IPS-11a (cell line): Measurements from ENCODE around the gene SS18.

Source experiments
- H3K4me3 ChIP-seq: one replicate; pipeline ENCODE4 v1.5.1; 2013; ENCODE audit warnings: low read depth, low read length, control low read depth

Gene SS18

GRCh38 chr18:26073758-26074157 is 16.7 kb downstream of the SS18 start:
- H3K4me3 ChIP-seq = no peak overlapping the region

- H3K4me3 ChIP-seq = no peak overlapping the region
Measured at GRCh38 chr18:26071725-26072124, 18.7 kb downstream of the SS18 start.

GRCh38 chr18:26071020-26071419 is 19.4 kb downstream of the SS18 start:
- no peak overlapping the region for H3K4me3 ChIP-seq

GRCh38 chr18:26059357-26059756 is 31.1 kb downstream of the SS18 start:
- H3K4me3 ChIP-seq = no peak overlapping the region

- no peak overlapping the region for H3K4me3 ChIP-seq
Measured at GRCh38 chr18:26057344-26057773, 33.1 kb downstream of the SS18 start.

- no peak overlapping the region for H3K4me3 ChIP-seq
Measured at GRCh38 chr18:26056291-26056690, 34.1 kb downstream of the SS18 start.

- no peak overlapping the region for H3K4me3 ChIP-seq
Measured at GRCh38 chr18:26052505-26052904, 37.9 kb downstream of the SS18 start.

GRCh38 chr18:26051843-26052242 is 38.6 kb downstream of the SS18 start:
- no peak overlapping the region for H3K4me3 ChIP-seq

- H3K4me3 ChIP-seq = no peak overlapping the region
Measured at GRCh38 chr18:26046419-26047077, 43.9 kb downstream of the SS18 start.

GRCh38 chr18:26044807-26045206 is 45.6 kb downstream of the SS18 start:
- H3K4me3 ChIP-seq = no peak overlapping the region

- no peak overlapping the region for H3K4me3 ChIP-seq
Measured at GRCh38 chr18:26040051-26040656, 50.3 kb downstream of the SS18 start.

- H3K4me3 ChIP-seq = no peak overlapping the region
Measured at GRCh38 chr18:26039203-26039602, 51.2 kb downstream of the SS18 start.

- no peak overlapping the region for H3K4me3 ChIP-seq
Measured at GRCh38 chr18:26036635-26037034, 53.8 kb downstream of the SS18 start.

GRCh38 chr18:26034850-26035497 is 55.4 kb downstream of the SS18 start:
- H3K4me3 ChIP-seq = no peak overlapping the region

GRCh38 chr18:26022585-26022984 is 67.8 kb downstream of the SS18 start:
- H3K4me3 ChIP-seq = no peak overlapping the region

GRCh38 chr18:26021061-26021754 is 69.2 kb downstream of the SS18 start:
- no peak overlapping the region for H3K4me3 ChIP-seq

- H3K4me3 ChIP-seq = no peak overlapping the region
Measured at GRCh38 chr18:26017929-26018328, 72.5 kb downstream of the SS18 start.

GRCh38 chr18:26014462-26014861 is 76.0 kb downstream of the SS18 start:
- H3K4me3 ChIP-seq = no peak overlapping the region

GRCh38 chr18:26008619-26009018 is 81.8 kb downstream of the SS18 start:
- H3K4me3 ChIP-seq = no peak overlapping the region

GRCh38 chr18:26008096-26008495 is 82.3 kb downstream of the SS18 start:
- H3K4me3 ChIP-seq = no peak overlapping the region

GRCh38 chr18:26005950-26006349 is 84.5 kb downstream of the SS18 start:
- H3K4me3 ChIP-seq = no peak overlapping the region

- H3K4me3 ChIP-seq = no peak overlapping the region
Measured at GRCh38 chr18:26004832-26005231, 85.6 kb downstream of the SS18 start.
